HCT116 (cell line): ENCODE data around the gene ARHGEF12. TPM values are rescaled to one million over a fixed set of nuclear protein-coding genes. Genes with fewer than 3 reads are reported as not detected.

Experiments used
- ATAC-seq: fragments of 200-7000 bp; cut with Tn5 transposase; 2 replicates; pipeline ENCODE4 v1.9.1; 2020; ENCODE audit warnings: mild to moderate bottlenecking, moderate library complexity
- BruUV-seq: library from RNA; stranded (reverse); fragments of 400-500 nt; replicated peaks from 2 replicates; lab custom pipeline; 2021; lab: Mats Ljungman, UMichigan
- CTCF ChIA-PET: fragments of 300-600 bp; sonication (Branson Sonifier 250); formaldehyde crosslinking; loops from one replicate; lab custom pipeline; 2021; ENCODE audit warnings: antibody characterized with exemption; lab: Charles Lee
- POLR2A ChIA-PET: fragments of 300-600, 350-600 bp; sonication (Branson Sonifier 250); formaldehyde crosslinking; loops from one replicate; lab custom pipeline; 2021; ENCODE audit warnings: antibody characterized with exemption; lab: Charles Lee
- RAD21 ChIA-PET, 2 experiments: fragments of 300-600 bp; sonication (Branson Sonifier 250); formaldehyde crosslinking; loops; one replicate each; lab custom pipeline; 2023; ENCODE audit warnings: low total read pairs in 2 of 2; ENCODE audit not compliant: uncharacterized antibody in 2 of 2, unreplicated experiment in 2 of 2, low non-redundant PET in 1 of 2; lab: Charles Lee
- DNase-seq: peaks from one replicate; pipeline ENCODE4 v3.0.0-alpha.2; 2010; ENCODE audit warnings: low read depth, low spot score
- H2AFZ ChIP-seq: fragments of 200-600 bp; shearing (Covaris generic), sonication (generic); 2 replicates; pipeline ENCODE4 v1.6.1; 2017; ENCODE audit warnings: low read depth, mixed run types, mixed read lengths, antibody characterized with exemption, low read length; ENCODE audit not compliant: poor library complexity, severe bottlenecking
- H3K27ac ChIP-seq: 2 replicates; pipeline ENCODE4 v1.5.1; 2012; ENCODE audit warnings: low read depth, low read length
- H3K27me3 ChIP-seq: fragments of 200-600 bp; sonication (generic); 2 replicates; pipeline ENCODE4 v1.6.1; 2016; ENCODE audit warnings: mixed run types, low read length, mixed read lengths; ENCODE audit not compliant: insufficient read depth
- H3K36me3 ChIP-seq, 2 experiments: fragments of 200-500 bp in 1 of 2; fragments of 200-600 bp in 1 of 2; sonication (Bioruptor generic) in 1 of 2; sonication (generic) in 1 of 2; 2 replicates each; pipeline versions ENCODE4 v1.5.1 to v1.6.1; 2014 to 2016; ENCODE audit warnings: low read length in 2 of 2, inconsistent platforms in 1 of 2, mixed read lengths in 1 of 2, mixed run types in 1 of 2; ENCODE audit not compliant: insufficient read depth in 2 of 2, control insufficient read depth in 1 of 2
- H3K4me1 ChIP-seq, 2 experiments: fragments of 200-600 bp in 1 of 2; sonication (generic) in 1 of 2; 2 replicates each; pipeline versions ENCODE4 v1.5.1 to v1.6.1; 2012 to 2017; ENCODE audit warnings: low read length in 2 of 2, inconsistent platforms in 1 of 2, mild to moderate bottlenecking in 1 of 2, mixed read lengths in 1 of 2, mixed run types in 1 of 2, moderate library complexity in 1 of 2; ENCODE audit not compliant: insufficient read depth in 2 of 2, control insufficient read depth in 1 of 2
- H3K4me2 ChIP-seq: fragments of 200-600 bp; sonication (generic); 2 replicates; pipeline ENCODE4 v1.6.1; 2017; ENCODE audit warnings: mixed run types, low read length, mixed read lengths
- H3K4me3 ChIP-seq, 2 experiments: fragments of 200-600 bp in 1 of 2; sonication (generic) in 1 of 2; replicated peaks in 1 of 2; 2 replicates each; pipeline ENCODE4 v1.5.1; 2011 to 2016; ENCODE audit warnings: low read length in 2 of 2, control low read depth in 1 of 2, low read depth in 1 of 2, mild to moderate bottlenecking in 1 of 2, mixed read lengths in 1 of 2, mixed run types in 1 of 2
- H3K79me2 ChIP-seq: fragments of 200-600 bp; sonication (generic); 2 replicates; pipeline ENCODE4 v1.6.1; 2017; ENCODE audit warnings: mild to moderate bottlenecking, mixed run types, low read length, moderate library complexity, mixed read lengths; ENCODE audit not compliant: insufficient read depth
- H3K9ac ChIP-seq: fragments of 200-600 bp; sonication (generic); 2 replicates; pipeline ENCODE4 v1.6.1; 2016; ENCODE audit warnings: low read length, mixed read lengths
- H3K9me2 ChIP-seq: fragments of 200-600 bp; sonication (generic), shearing (Covaris generic); 2 replicates; pipeline ENCODE4 v1.6.1; 2017; ENCODE audit warnings: mixed run types, mild to moderate bottlenecking, moderate library complexity; ENCODE audit not compliant: insufficient read depth
- H3K9me3 ChIP-seq, 2 experiments: fragments of 200-500 bp in 1 of 2; fragments of 200-600 bp in 1 of 2; sonication (Bioruptor generic) in 1 of 2; sonication (generic) in 1 of 2; 2 replicates each; pipeline ENCODE4 v1.6.1; 2014 to 2017; ENCODE audit warnings: low read length in 2 of 2, mixed read lengths in 2 of 2, inconsistent platforms in 1 of 2, low read depth in 1 of 2, mild to moderate bottlenecking in 1 of 2, mixed run types in 1 of 2, moderate library complexity in 1 of 2; ENCODE audit not compliant: control insufficient read depth in 1 of 2, insufficient read depth in 1 of 2
- H4K20me1 ChIP-seq: fragments of 200-600 bp; sonication (generic), shearing (Covaris generic); 2 replicates; pipeline ENCODE4 v1.6.1; 2017; ENCODE audit warnings: mixed run types, mild to moderate bottlenecking, moderate library complexity; ENCODE audit not compliant: insufficient read depth
- CEBPB ChIP-seq: IDR thresholded peaks from 2 replicates; pipeline ENCODE4 v1.6.1; 2012; ENCODE audit warnings: low read depth
- EGR1 ChIP-seq: IDR thresholded peaks from 2 replicates; pipeline ENCODE4 v1.6.1; 2012; ENCODE audit warnings: low read depth
- ELF1 ChIP-seq: IDR thresholded peaks from 2 replicates; pipeline ENCODE4 v1.6.1; 2012; ENCODE audit warnings: low read depth, borderline replicate concordance
- EZH2 ChIP-seq: fragments of 200-600 bp; sonication (generic); IDR thresholded peaks from 2 replicates; pipeline ENCODE4 v1.6.1; 2017; ENCODE audit warnings: antibody characterized with exemption, mixed run types
- EZH2phosphoT487 ChIP-seq: fragments of 200-600 bp; IDR thresholded peaks from 2 replicates; pipeline ENCODE4 v1.6.1; 2018; ENCODE audit warnings: antibody characterized with exemption, borderline replicate concordance
- FOSL1 ChIP-seq: IDR thresholded peaks from 2 replicates; pipeline ENCODE4 v1.6.1; 2012; ENCODE audit warnings: low read depth
- JUND ChIP-seq: IDR thresholded peaks from 2 replicates; pipeline ENCODE4 v1.6.1; 2012
- RAD21 ChIP-seq: IDR thresholded peaks from 2 replicates; pipeline ENCODE4 v1.6.1; 2012; ENCODE audit warnings: low read depth, mild to moderate bottlenecking
- SIN3A ChIP-seq: IDR thresholded peaks from 2 replicates; pipeline ENCODE4 v1.6.1; 2012; ENCODE audit warnings: low read depth
- SRF ChIP-seq: IDR thresholded peaks from 2 replicates; pipeline ENCODE4 v1.6.1; 2012; ENCODE audit warnings: low read depth
- TCF7L2 ChIP-seq: IDR thresholded peaks from 2 replicates; pipeline ENCODE4 v1.7.0; 2011; ENCODE audit warnings: borderline replicate concordance, inconsistent platforms; ENCODE audit not compliant: insufficient read depth, insufficient read length; ENCODE audit errors: extremely low read depth
- ZNF274 ChIP-seq: fragments of 200-500 bp; sonication (Bioruptor generic); IDR thresholded peaks from 2 replicates; pipeline ENCODE4 v1.6.1; 2014; ENCODE audit warnings: mild to moderate bottlenecking, low read depth, low read length, inconsistent platforms
- intact Hi-C: fragments of 100-400 bp; cut with micrococcal nuclease; formaldehyde crosslinking; loops from 2 replicates; pipeline ENCODE4 v1.10.0; 2022
- total RNA-seq: library from RNA; stranded (reverse); gene quantifications from one replicate; pipeline ENCODE4 v1.2.1, GENCODE V29; 2021; ENCODE audit not compliant: unreplicated experiment
- TF ChIP-seq, protein P1 (sequence below): IDR thresholded peaks from 2 replicates; pipeline ENCODE4 v1.6.1; 2012
- TF ChIP-seq, protein P2 (sequence below): IDR thresholded peaks from 2 replicates; pipeline ENCODE4 v1.6.1; 2012; ENCODE audit warnings: low read depth

ARHGEF12 gene
- total RNA-seq, 1 experiment from 2014 or later: 81.4 TPM

DNA sequence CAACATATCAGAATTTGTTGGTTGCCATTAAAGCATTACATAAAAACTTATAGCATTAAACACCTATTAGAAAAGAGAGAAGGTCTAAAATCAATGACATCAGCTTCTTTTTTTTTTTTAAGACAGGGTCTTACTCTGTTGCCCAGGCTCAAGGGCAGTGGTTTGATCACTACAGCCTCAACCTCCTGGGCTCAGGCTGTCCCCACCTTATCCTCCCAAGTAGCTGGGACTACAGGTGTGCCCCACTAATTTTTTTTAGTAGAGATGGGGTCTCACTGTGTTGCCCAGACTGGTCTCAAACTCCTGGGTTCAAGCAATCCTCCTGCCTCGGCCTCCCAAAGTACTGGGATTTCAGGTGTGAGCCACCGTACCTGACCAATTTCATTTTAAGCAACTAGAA is 57.9 kb downstream of the ARHGEF12 start:
- Histone ChIP-seq H3K9ac (no peak overlapping the region), H3K9me3 (no peaks in the 10 kb centered on the region)
- POLR2A ChIA-PET: no interaction called here
- intact Hi-C loops: no loop called here
- TF ChIP-seq FOSL1 (no peak), SIN3A (no peak), CEBPB (no peak), RAD21 (no peak)
- TF ChIP-seq, all 23 proteins: peak for 0
- no TSS peak for BruUV-seq
- Histone ChIP-seq H3K79me2 (peaks cover 91% of the 10 kb centered on the region), H3K36me3 (no peaks in the 10 kb centered on the region), H4K20me1 (no peaks in the 10 kb centered on the region; the same call in 1 of the 2 replicates), H3K9me2 (no peaks in the 10 kb centered on the region), H3K27me3 (no peaks in the 10 kb centered on the region), H3K27ac (no peak overlapping the region), H3K4me3 (no peak overlapping the region), H3K4me2 (no peak overlapping the region), H2AFZ (no peak overlapping the region), H3K4me1 (peaks cover under 1 to 13% of the 10 kb centered on the region in 2 experiments; a peak in 3 of 4 replicates)
- DNase-seq: no peak
- ChIA-PET RAD21 (no interaction called here), CTCF (no interaction called here)
- ATAC-seq: no peak

DNA sequence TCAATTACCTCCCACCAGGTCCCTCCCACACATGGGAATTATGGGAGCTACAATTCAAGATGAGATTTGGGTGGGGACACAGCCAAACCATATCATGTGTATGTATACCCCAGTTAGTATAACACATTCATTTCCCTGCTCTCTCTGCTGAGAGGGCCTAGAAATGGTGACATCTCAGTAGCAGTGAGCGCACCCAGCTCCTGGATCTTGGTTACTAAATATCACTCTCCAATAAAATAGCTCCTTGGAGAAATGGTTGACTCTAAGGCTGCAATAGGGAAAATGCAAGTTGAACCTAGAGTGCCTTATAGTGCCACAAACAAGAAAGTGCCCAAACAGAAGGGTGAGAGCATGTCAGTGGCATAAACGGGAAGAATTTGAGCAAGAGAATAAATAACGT is 59.6 kb downstream of the ARHGEF12 start:
- peaks cover 8% of the 10 kb centered on the region; the same call in 1 of the 2 replicates for H4K20me1 ChIP-seq
- no peak overlapping the region for H3K9ac ChIP-seq
- CTCF ChIA-PET: no interaction called here
- H3K4me1 ChIP-seq: peaks cover 16 to 20% of the 10 kb centered on the region in 2 experiments
- no peaks in the 10 kb centered on the region for H3K9me2 ChIP-seq
- no peaks in the 10 kb centered on the region for H3K36me3 ChIP-seq
- RAD21 ChIA-PET: no interaction called here
- H3K79me2 ChIP-seq: peaks cover 87% of the 10 kb centered on the region
- no peaks in the 10 kb centered on the region for H3K9me3 ChIP-seq
- ATAC-seq (no peak), DNase-seq (no peak)
- intact Hi-C loops: no loop called here
- TF ChIP-seq, protein P1, sequence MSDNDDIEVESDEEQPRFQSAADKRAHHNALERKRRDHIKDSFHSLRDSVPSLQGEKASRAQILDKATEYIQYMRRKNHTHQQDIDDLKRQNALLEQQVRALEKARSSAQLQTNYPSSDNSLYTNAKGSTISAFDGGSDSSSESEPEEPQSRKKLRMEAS: no peak
- no peak for TF ChIP-seq EGR1
- TF ChIP-seq SRF: no peak
- TF ChIP-seq ELF1: no peak
- TF ChIP-seq TCF7L2: no peak
- no peak for TF ChIP-seq EZH2
- no peak for TF ChIP-seq JUND
- TF ChIP-seq EZH2phosphoT487: no peak
- TF ChIP-seq, protein P2, sequence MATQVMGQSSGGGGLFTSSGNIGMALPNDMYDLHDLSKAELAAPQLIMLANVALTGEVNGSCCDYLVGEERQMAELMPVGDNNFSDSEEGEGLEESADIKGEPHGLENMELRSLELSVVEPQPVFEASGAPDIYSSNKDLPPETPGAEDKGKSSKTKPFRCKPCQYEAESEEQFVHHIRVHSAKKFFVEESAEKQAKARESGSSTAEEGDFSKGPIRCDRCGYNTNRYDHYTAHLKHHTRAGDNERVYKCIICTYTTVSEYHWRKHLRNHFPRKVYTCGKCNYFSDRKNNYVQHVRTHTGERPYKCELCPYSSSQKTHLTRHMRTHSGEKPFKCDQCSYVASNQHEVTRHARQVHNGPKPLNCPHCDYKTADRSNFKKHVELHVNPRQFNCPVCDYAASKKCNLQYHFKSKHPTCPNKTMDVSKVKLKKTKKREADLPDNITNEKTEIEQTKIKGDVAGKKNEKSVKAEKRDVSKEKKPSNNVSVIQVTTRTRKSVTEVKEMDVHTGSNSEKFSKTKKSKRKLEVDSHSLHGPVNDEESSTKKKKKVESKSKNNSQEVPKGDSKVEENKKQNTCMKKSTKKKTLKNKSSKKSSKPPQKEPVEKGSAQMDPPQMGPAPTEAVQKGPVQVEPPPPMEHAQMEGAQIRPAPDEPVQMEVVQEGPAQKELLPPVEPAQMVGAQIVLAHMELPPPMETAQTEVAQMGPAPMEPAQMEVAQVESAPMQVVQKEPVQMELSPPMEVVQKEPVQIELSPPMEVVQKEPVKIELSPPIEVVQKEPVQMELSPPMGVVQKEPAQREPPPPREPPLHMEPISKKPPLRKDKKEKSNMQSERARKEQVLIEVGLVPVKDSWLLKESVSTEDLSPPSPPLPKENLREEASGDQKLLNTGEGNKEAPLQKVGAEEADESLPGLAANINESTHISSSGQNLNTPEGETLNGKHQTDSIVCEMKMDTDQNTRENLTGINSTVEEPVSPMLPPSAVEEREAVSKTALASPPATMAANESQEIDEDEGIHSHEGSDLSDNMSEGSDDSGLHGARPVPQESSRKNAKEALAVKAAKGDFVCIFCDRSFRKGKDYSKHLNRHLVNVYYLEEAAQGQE: no peak
- TF ChIP-seq FOSL1: no peak
- TF ChIP-seq ZNF274: no peak
- TF ChIP-seq RAD21: no peak
- TF ChIP-seq, all 23 proteins: peak for 0
- H2AFZ ChIP-seq: no peak overlapping the region
- POLR2A ChIA-PET: no interaction called here
- no peak overlapping the region for H3K4me3 ChIP-seq
- no TSS peak for BruUV-seq
- no peaks in the 10 kb centered on the region for H3K27me3 ChIP-seq
- no peak overlapping the region for H3K4me2 ChIP-seq
- H3K27ac ChIP-seq: no peak overlapping the region
